Mucosa of descending colon (tissue), 3 donors: ENCODE measurements around the gene HECTD1. TPM values are rescaled to one million over a fixed set of nuclear protein-coding genes. Genes with fewer than 3 reads are reported as not detected.

Experiments used
- ATAC-seq: fragments of 200-7000 bp; cut with Tn5 transposase; one replicate; pipeline ENCODE4 v1.9.1; 2020; ENCODE audit warnings: mild to moderate bottlenecking, moderate library complexity
- DNase-seq, 3 donors: peaks; one replicate each; pipeline ENCODE4 v3.0.0-alpha.2; 2020
- H3K36me3 ChIP-seq: fragments of 200-600 bp; one replicate; pipeline ENCODE4 v1.8.0; 2021; ENCODE audit warnings: low read depth, mild to moderate bottlenecking
- H3K4me1 ChIP-seq: fragments of 200-600 bp; one replicate; pipeline ENCODE4 v1.8.0; 2021; ENCODE audit warnings: low read depth, mild to moderate bottlenecking
- H3K4me3 ChIP-seq: fragments of 200-600 bp; one replicate; pipeline ENCODE4 v1.8.0; 2021; ENCODE audit warnings: mild to moderate bottlenecking
- H3K9me3 ChIP-seq: fragments of 200-600 bp; one replicate; pipeline ENCODE4 v1.8.0; 2021; ENCODE audit warnings: mild to moderate bottlenecking
- CTCF ChIP-seq: fragments of 200-600 bp; IDR thresholded peaks from one replicate; pipeline ENCODE4 v1.8.0; 2022; ENCODE audit warnings: antibody characterized with exemption, mild to moderate bottlenecking
- intact Hi-C, 2 donors: fragments of 100-400 bp; cut with DNase I in 1 of 2; cut with micrococcal nuclease in 1 of 2; formaldehyde crosslinking; loops; one replicate each; pipeline versions ENCODE4 v1.11.0 to v1.11.1; 2022; cut with DNase I, micrococcal nuclease
- total RNA-seq, 3 donors: library from RNA; stranded (reverse); fragmentation: NEBNext Ultra II Directional in 2 of 3; extraction: Animal tissue kit (Norgen Biotek cat#: 25700) in 2 of 3; gene quantifications; one replicate each; pipeline versions ENCODE4 v1.2.1 to v1.2.4, GENCODE V29; 2021 to 2023
- donor health status: DM: no; HTN: no; CAD: no; lungs with moderate emphysema.
- donor health status: DM: no; HTN: no; CAD: no.
- donor health status: DM: no; HTN: yes; CAD: no.

Gene HECTD1
- total RNA-seq, 3 donors from 2014 or later = 124 to 160 (median 140) TPM

GRCh38 chr14:31229638-31230572 lies 22.3 kb upstream of the HECTD1 start:
- DNase-seq (peak in 2 of 3 donors; percentile 53 to 82), ATAC-seq (peak; percentile 98)
- TF ChIP-seq CTCF = no peak
- Histone ChIP-seq H3K4me3 (no peak overlapping the region), H3K36me3 (no peaks in the 10 kb centered on the region), H3K9me3 (no peaks in the 10 kb centered on the region), H3K4me1 (peaks cover 6% of the 10 kb centered on the region)
- intact Hi-C loops = no loop called here

GRCh38 chr14:31229009-31229408 lies 21.4 kb upstream of the HECTD1 start:
- no peak for TF ChIP-seq CTCF
- no peaks in the 10 kb centered on the region for H3K9me3 ChIP-seq
- no peak for DNase-seq
- no peaks in the 10 kb centered on the region for H3K36me3 ChIP-seq
- peak; percentile 1 for ATAC-seq
- intact Hi-C loops = no loop called here
- H3K4me3 ChIP-seq = no peak overlapping the region
- peaks cover 6% of the 10 kb centered on the region for H3K4me1 ChIP-seq

GRCh38 chr14:31228533-31228932 lies 20.9 kb upstream of the HECTD1 start:
- no peak overlapping the region for H3K4me3 ChIP-seq
- no peak for TF ChIP-seq CTCF
- H3K4me1 ChIP-seq = peaks cover 6% of the 10 kb centered on the region
- intact Hi-C loops = no loop called here
- no peaks in the 10 kb centered on the region for H3K36me3 ChIP-seq
- H3K9me3 ChIP-seq = no peaks in the 10 kb centered on the region
- ATAC-seq (no peak), DNase-seq (no peak)

- intact Hi-C loops = no loop called here
These were observed 17.2 kb upstream of the HECTD1 start for GRCh38 chr14:31224808-31225207.

GRCh38 chr14:31223331-31223730 lies 15.7 kb upstream of the HECTD1 start:
- Histone ChIP-seq H3K4me1 (no peaks in the 10 kb centered on the region), H3K4me3 (no peak overlapping the region), H3K9me3 (no peaks in the 10 kb centered on the region), H3K36me3 (no peaks in the 10 kb centered on the region)
- ATAC-seq (no peak), DNase-seq (no peak)
- intact Hi-C loops = no loop called here
- TF ChIP-seq CTCF = no peak

More at GRCh38 chr14:31224808-31225207, 17.2 kb upstream of the HECTD1 start:
- ATAC-seq (no peak), DNase-seq (no peak)
- Histone ChIP-seq H3K36me3 (no peaks in the 10 kb centered on the region), H3K4me1 (no peaks in the 10 kb centered on the region), H3K4me3 (no peak overlapping the region), H3K9me3 (no peaks in the 10 kb centered on the region)
- TF ChIP-seq CTCF = no peak
